ENCODE results near the gene CUEDC1. TPM values are rescaled to one million over a fixed set of nuclear protein-coding genes. Genes with fewer than 3 reads are reported as not detected.

The CUEDC1 gene
- polyA plus RNA-seq, 1 experiment: 48.5 TPM

GRCh38 chr17:57972151-57972550, 16.9 kb upstream of the CUEDC1 start:
- TF ChIP-seq CTCF (IDR thresholded peaks at IDR 0.05; ENCODE audit: insufficient read depth, low read depth, low read length): no peak

GRCh38 chr17:57971572-57971971, 16.4 kb upstream of the CUEDC1 start:
- ChIA-PET CTCF (interaction anchor here (0.9 to 2.0 kb wide), 5 partner anchors 9 to 113 kb away, joined by 3 to 10 read pairs (median 4); no protein-coding TSS in a partner anchor), POLR2A (no interaction called here)
- TF ChIP-seq CTCF (IDR thresholded peaks at IDR 0.05; ENCODE audit: insufficient read depth, low read depth, low read length): no peak
- no peak overlapping the region for H3K4me3 ChIP-seq (ENCODE audit: low read depth, low read length)
- H3K36me3 ChIP-seq (ENCODE audit: control insufficient read depth, insufficient read depth, low read length): peaks cover 7% of the 10 kb centered on the region
- no peak for DNase-seq (ENCODE audit: low read depth)
- H3K27me3 ChIP-seq (ENCODE audit: control insufficient read depth, insufficient read depth, low read length): no peaks in the 10 kb centered on the region

More at GRCh38 chr17:57972151-57972550, 16.9 kb upstream of the CUEDC1 start:
- ChIA-PET POLR2A (no interaction called here), CTCF (interaction anchor here (1.3 to 1.7 kb wide), 3 partner anchors 16 to 100 kb away, joined by 3 to 7 read pairs (median 3); no protein-coding TSS in a partner anchor)
- Histone ChIP-seq H3K4me3 (ENCODE audit: low read depth, low read length) (no peak overlapping the region), H3K36me3 (ENCODE audit: control insufficient read depth, insufficient read depth, low read length) (peaks cover 10% of the 10 kb centered on the region), H3K27me3 (ENCODE audit: control insufficient read depth, insufficient read depth, low read length) (no peaks in the 10 kb centered on the region)
- DNase-seq (ENCODE audit: low read depth): no peak

GRCh38 chr17:57970710-57971109, 15.5 kb upstream of the CUEDC1 start:
- H3K27me3 ChIP-seq (ENCODE audit: control insufficient read depth, insufficient read depth, low read length): no peaks in the 10 kb centered on the region
- peaks cover 5% of the 10 kb centered on the region for H3K36me3 ChIP-seq (ENCODE audit: control insufficient read depth, insufficient read depth, low read length)
- TF ChIP-seq CTCF (IDR thresholded peaks at IDR 0.05; ENCODE audit: insufficient read depth, low read depth, low read length): no peak
- no peak overlapping the region for H3K4me3 ChIP-seq (ENCODE audit: low read depth, low read length)
- ChIA-PET CTCF (interaction anchor here (0.9 to 2.0 kb wide), 7 partner anchors 8 to 112 kb away, joined by 3 to 10 read pairs (median 4); no protein-coding TSS in a partner anchor), POLR2A (no interaction called here)
- no peak for DNase-seq (ENCODE audit: low read depth)

GRCh38 chr17:57968456-57968855, 13.2 kb upstream of the CUEDC1 start:
- Histone ChIP-seq H3K27me3 (ENCODE audit: control insufficient read depth, insufficient read depth, low read length) (no peaks in the 10 kb centered on the region), H3K36me3 (ENCODE audit: control insufficient read depth, insufficient read depth, low read length) (peaks cover 2% of the 10 kb centered on the region), H3K4me3 (ENCODE audit: low read depth, low read length) (no peak overlapping the region)
- no peak for DNase-seq (ENCODE audit: low read depth)
- no peak for TF ChIP-seq CTCF (IDR thresholded peaks at IDR 0.05; ENCODE audit: insufficient read depth, low read depth, low read length)
- ChIA-PET CTCF (interaction anchor here (0.9 kb wide), 1 partner anchor 14 kb away, joined by 3 read pairs; the partner anchor contains the start of gene CUEDC1), POLR2A (no interaction called here)

- DNase-seq (ENCODE audit: low read depth): no peak
- POLR2A ChIA-PET: interaction anchor here (0.6 kb wide), 1 partner anchor 21 kb away, joined by 3 read pairs; the partner anchor contains the start of gene VEZF1
- TF ChIP-seq CTCF (IDR thresholded peaks at IDR 0.05; ENCODE audit: insufficient read depth, low read depth, low read length): no peak
- no peak overlapping the region for H3K4me3 ChIP-seq (ENCODE audit: low read depth, low read length)
- no peaks in the 10 kb centered on the region for H3K27me3 ChIP-seq (ENCODE audit: control insufficient read depth, insufficient read depth, low read length)
- CTCF ChIA-PET: no interaction called here
- H3K36me3 ChIP-seq (ENCODE audit: control insufficient read depth, insufficient read depth, low read length): no peaks in the 10 kb centered on the region
Measured at GRCh38 chr17:57966875-57967274, 11.7 kb upstream of the CUEDC1 start.
